ENCODE results near the gene JARID2.

The JARID2 gene

GRCh38 chr6:15403094-15403755, 157.4 kb downstream of the JARID2 start:
- no peak overlapping the region for H3K4me3 ChIP-seq (ENCODE audit: low read depth, low read length)
- no peak overlapping the region; the same call in 1 of the 2 replicates for H3K27ac ChIP-seq (ENCODE audit: extremely low read depth, low read depth, low read length)
- no peaks in the 10 kb centered on the region for H3K9me3 ChIP-seq (ENCODE audit: control insufficient read depth, insufficient read depth, low read depth, low read length)
- ChIA-PET POLR2A (interaction anchor here (0.6 kb wide), 1 partner anchor 342 kb away, joined by 8 read pairs; no protein-coding TSS in a partner anchor), CTCF (interaction anchor here (1.5 to 5.4 kb wide), 3 partner anchors 10 to 19 kb away, joined by 3 to 25 read pairs (median 5); no protein-coding TSS in a partner anchor)
- peaks cover 53% of the 10 kb centered on the region for H3K4me1 ChIP-seq (ENCODE audit: control insufficient read depth, insufficient read depth, low read length)
- no peaks in the 10 kb centered on the region for H3K36me3 ChIP-seq (ENCODE audit: control insufficient read depth in 2 of 2, insufficient read depth in 1 of 2, low read length in 2 of 2)
- 0 out of 2 replicates have a peak, but pooled peaks have one; percentile 3 for TF ChIP-seq EGR2 (tag by site-specific recombination; IDR thresholded peaks at IDR 0.05; ENCODE audit: low read depth)
- TF ChIP-seq GLI4 (tag by site-specific recombination; IDR thresholded peaks at IDR 0.05) = no peak
- TF ChIP-seq ZNF239 (tag by site-specific recombination; IDR thresholded peaks at IDR 0.05) = no peak
- TF ChIP-seq FEZF1 (tag by site-specific recombination; IDR thresholded peaks at IDR 0.05) = 0 out of 2 replicates have a peak, but pooled peaks have one; percentile 21
- no peak for TF ChIP-seq ZNF292 (tag by site-specific recombination; IDR thresholded peaks at IDR 0.05; ENCODE audit: borderline replicate concordance, low read depth)

DNA sequence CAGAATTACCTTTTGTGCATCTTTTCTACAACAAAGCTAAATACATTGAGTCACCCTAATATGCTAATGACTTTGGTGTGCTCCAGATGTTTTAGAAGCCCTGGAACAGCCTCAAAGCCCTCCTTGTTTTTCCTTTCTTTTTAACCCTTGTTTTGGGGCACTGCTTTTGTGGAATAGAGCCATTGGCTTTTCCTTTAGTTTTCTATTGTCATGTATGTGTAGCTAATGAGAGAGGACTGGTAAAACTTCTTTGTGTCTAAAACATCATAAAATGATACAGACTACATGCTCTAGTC, 158.8 kb downstream of the JARID2 start:
- Histone ChIP-seq H3K9me3 (ENCODE audit: control insufficient read depth, insufficient read depth, low read depth, low read length) (no peaks in the 10 kb centered on the region), H3K4me1 (ENCODE audit: control insufficient read depth, insufficient read depth, low read length) (peaks cover 60% of the 10 kb centered on the region), H3K4me3 (ENCODE audit: low read depth, low read length) (no peak overlapping the region), H3K36me3 (ENCODE audit: control insufficient read depth in 2 of 2, insufficient read depth in 1 of 2, low read length in 2 of 2) (no peaks in the 10 kb centered on the region), H3K27ac (ENCODE audit: extremely low read depth, low read depth, low read length) (no peak overlapping the region)
- 0 out of 2 replicates have a peak, but pooled peaks have one; percentile 24 for TF ChIP-seq ZNF335 (tag by site-specific recombination; conservative IDR thresholded peaks at IDR 0.05)
- TF ChIP-seq, protein P1, sequence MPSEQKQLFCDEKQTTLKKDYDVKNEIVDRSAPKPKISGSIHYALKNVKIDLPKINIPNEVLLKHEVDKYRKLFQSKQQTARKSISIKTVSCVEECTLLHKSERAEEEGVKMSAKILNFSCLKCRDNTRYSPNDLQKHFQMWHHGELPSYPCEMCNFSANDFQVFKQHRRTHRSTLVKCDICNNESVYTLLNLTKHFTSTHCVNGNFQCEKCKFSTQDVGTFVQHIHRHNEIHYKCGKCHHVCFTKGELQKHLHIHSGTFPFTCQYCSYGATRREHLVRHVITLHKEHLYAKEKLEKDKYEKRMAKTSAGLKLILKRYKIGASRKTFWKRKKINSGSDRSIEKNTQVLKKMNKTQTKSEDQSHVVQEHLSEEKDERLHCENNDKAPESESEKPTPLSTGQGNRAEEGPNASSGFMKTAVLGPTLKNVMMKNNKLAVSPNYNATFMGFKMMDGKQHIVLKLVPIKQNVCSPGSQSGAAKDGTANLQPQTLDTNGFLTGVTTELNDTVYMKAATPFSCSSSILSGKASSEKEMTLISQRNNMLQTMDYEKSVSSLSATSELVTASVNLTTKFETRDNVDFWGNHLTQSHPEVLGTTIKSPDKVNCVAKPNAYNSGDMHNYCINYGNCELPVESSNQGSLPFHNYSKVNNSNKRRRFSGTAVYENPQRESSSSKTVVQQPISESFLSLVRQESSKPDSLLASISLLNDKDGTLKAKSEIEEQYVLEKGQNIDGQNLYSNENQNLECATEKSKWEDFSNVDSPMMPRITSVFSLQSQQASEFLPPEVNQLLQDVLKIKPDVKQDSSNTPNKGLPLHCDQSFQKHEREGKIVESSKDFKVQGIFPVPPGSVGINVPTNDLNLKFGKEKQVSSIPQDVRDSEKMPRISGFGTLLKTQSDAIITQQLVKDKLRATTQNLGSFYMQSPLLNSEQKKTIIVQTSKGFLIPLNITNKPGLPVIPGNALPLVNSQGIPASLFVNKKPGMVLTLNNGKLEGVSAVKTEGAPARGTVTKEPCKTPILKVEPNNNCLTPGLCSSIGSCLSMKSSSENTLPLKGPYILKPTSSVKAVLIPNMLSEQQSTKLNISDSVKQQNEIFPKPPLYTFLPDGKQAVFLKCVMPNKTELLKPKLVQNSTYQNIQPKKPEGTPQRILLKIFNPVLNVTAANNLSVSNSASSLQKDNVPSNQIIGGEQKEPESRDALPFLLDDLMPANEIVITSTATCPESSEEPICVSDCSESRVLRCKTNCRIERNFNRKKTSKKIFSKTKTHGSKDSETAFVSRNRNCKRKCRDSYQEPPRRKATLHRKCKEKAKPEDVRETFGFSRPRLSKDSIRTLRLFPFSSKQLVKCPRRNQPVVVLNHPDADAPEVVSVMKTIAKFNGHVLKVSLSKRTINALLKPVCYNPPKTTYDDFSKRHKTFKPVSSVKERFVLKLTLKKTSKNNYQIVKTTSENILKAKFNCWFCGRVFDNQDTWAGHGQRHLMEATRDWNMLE (tag by site-specific recombination; conservative IDR thresholded peaks at IDR 0.05; ENCODE audit: low read depth) = no peak
- TF ChIP-seq, protein P2, sequence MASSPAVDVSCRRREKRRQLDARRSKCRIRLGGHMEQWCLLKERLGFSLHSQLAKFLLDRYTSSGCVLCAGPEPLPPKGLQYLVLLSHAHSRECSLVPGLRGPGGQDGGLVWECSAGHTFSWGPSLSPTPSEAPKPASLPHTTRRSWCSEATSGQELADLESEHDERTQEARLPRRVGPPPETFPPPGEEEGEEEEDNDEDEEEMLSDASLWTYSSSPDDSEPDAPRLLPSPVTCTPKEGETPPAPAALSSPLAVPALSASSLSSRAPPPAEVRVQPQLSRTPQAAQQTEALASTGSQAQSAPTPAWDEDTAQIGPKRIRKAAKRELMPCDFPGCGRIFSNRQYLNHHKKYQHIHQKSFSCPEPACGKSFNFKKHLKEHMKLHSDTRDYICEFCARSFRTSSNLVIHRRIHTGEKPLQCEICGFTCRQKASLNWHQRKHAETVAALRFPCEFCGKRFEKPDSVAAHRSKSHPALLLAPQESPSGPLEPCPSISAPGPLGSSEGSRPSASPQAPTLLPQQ (tag by site-specific recombination; IDR thresholded peaks at IDR 0.05) = no peak
- TF ChIP-seq MZF1 (tag by site-specific recombination; IDR thresholded peaks at IDR 0.05; ENCODE audit: borderline replicate concordance) = no peak
- TF ChIP-seq ZNF175 (tag by site-specific recombination; IDR thresholded peaks at IDR 0.05) = no peak
- TF ChIP-seq ZNF600 (tag by site-specific recombination; IDR thresholded peaks at IDR 0.05) = no peak
- TF ChIP-seq ZNF658 (tag by site-specific recombination; IDR thresholded peaks at IDR 0.05) = no peak
- TF ChIP-seq GLIS1 (tag by site-specific recombination; IDR thresholded peaks at IDR 0.05) = no peak
- ChIA-PET CTCF (interaction anchor here (0.6 to 1.7 kb wide), 5 partner anchors 9 to 1153 kb away, joined by 3 to 5 read pairs (median 4); no protein-coding TSS in a partner anchor), POLR2A (no interaction called here)
